Right lobe of liver (tissue), 6 donors: ENCODE results near the gene TRPM3. TPM values are rescaled to one million over a fixed set of nuclear protein-coding genes. Genes with fewer than 3 reads are reported as not detected.

Experiments
- ATAC-seq, 4 donors: fragments of 200-7000 bp; cut with Tn5 transposase; one replicate each; pipeline ENCODE4 v1.9.1; 2020; ENCODE audit warnings: mild to moderate bottlenecking in 4 of 4, moderate library complexity in 4 of 4
- DNase-seq, 3 donors: peaks; one replicate each; pipeline ENCODE4 v3.0.0-alpha.2; 2020
- H3K27ac ChIP-seq, 3 donors: fragments of 200-600 bp; one replicate each; pipeline ENCODE4 v1.8.0; 2022
- H3K27me3 ChIP-seq, 2 donors: fragments of 200-600 bp; one replicate each; pipeline ENCODE4 v1.8.0; 2022
- H3K36me3 ChIP-seq, 4 donors: fragments of 200-600 bp; sonication (generic) in 1 of 4; one replicate each; pipeline versions ENCODE4 v1.5.1 to v1.8.0; 2017 to 2022; ENCODE audit warnings: control low read depth in 1 of 4
- H3K4me1 ChIP-seq, 4 donors: fragments of 200-600 bp; sonication (generic) in 1 of 4; one replicate each; pipeline versions ENCODE4 v1.5.1 to v1.8.0; 2017 to 2022; ENCODE audit warnings: control low read depth in 1 of 4
- H3K4me3 ChIP-seq, 3 donors: fragments of 200-600 bp; one replicate each; pipeline ENCODE4 v1.8.0; 2022
- H3K9me3 ChIP-seq, 4 donors: fragments of 200-600 bp; sonication (generic) in 1 of 4; one replicate each; pipeline versions ENCODE4 v1.5.1 to v1.8.0; 2017 to 2022; ENCODE audit warnings: control low read depth in 1 of 4
- POLR2A ChIP-seq: fragments of 450-650 bp; IDR thresholded peaks from one replicate; pipeline ENCODE4 v1.6.1; 2017; ENCODE audit warnings: antibody characterized with exemption, mild to moderate bottlenecking
- WGBS: methylation state at CpG from one replicate; pipeline ENCODE4 v1.1.6; 2018; ENCODE audit warnings: low coverage, low lambda C conversion rate; ENCODE audit not compliant: insufficient coverage; ENCODE audit errors: missing lambda C conversion rate; 5-methylcytosine and 5-hydroxymethylcytosine counted together
- intact Hi-C, 2 donors: fragments of 100-400 bp; cut with DNase I; formaldehyde crosslinking; loops; one replicate each; pipeline versions ENCODE4 v1.11.2 to v1.14.1; 2022
- total RNA-seq, 6 experiments: library from RNA; depleted of rRNA in 2 of 6; stranded (reverse); fragments of >200 nt in 2 of 6; fragmentation: NEBNext Ultra II Directional in 3 of 6; extraction: Animal tissue kit (Norgen Biotek cat#: 25700) in 3 of 6; gene quantifications; one replicate each; pipeline versions ENCODE4 v1.1.0 to v1.2.4, GENCODE V29; 2016 to 2023
- TF ChIP-seq, protein P1 (sequence below), 4 donors: fragments of 200-600 bp in 3 of 4; fragments of 450-650 bp in 1 of 4; IDR thresholded peaks; one replicate each; pipeline versions ENCODE4 v1.5.1 to v1.8.0; 2016 to 2022; ENCODE audit warnings: antibody characterized with exemption in 4 of 4, mild to moderate bottlenecking in 2 of 4
- donor health status: DM: no; HTN: yes; CAD: no.
- donor health status: DM: no; HTN: no; CAD: no.
- donor health status: DM: no; HTN: no; CAD: no.
- donor health status: DM: no; HTN: yes; CAD: no.
- donor health status: DM: no; HTN: yes; CAD: no.

The TRPM3 gene
- total RNA-seq, 6 experiments from 2014 or later = 0.26 to 0.56 (median 0.39) TPM

DNA sequence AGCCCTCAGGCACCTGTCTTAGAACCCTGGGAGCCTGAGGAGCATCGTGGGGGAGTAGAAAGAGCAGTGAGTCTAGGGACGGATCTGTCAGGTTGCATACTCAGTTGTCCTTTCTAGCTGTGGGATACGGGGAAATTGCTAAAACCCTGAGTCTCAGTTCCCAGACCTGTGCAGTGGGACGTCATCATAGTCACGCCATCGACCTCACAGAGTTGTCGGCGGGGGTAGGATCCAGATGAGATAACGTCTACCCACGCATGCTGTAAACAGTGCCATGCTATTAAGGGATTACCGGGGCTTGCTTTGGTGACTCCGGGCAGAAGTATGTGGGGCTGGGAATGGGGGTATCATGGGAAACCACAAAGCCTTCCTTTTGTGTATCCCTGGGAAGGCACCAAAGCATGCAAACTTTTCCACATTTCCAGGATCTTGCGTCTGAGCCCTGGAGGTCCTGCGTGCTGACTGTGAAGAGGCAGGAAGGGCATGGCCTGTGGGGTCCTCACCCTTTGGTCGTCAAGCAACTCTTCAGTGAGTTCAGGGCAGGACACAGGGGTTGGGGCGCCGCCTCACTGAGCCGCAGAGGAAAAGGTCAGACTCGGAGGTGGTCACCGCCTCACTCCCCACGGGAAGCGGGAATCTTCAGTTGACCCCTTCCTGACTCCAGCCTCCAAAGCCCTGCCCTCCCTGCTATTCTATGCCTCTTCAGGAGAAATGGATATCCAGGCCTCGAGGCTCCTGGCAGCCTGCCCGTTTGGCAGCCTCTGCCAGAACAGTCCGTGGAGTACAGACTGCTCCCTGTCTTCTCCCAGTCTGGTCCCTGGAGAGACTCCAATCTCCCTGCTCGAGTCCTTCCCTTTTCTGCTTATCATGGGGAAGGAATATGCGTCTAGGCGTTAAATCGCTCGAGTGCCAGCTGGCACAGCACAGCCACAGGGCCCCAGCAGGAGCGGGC, 520.1 kb downstream of the TRPM3 start:
- no peaks in the 10 kb centered on the region for H3K36me3 ChIP-seq
- intact Hi-C loops = loop anchor here in 1 of 2 donors (10.0 kb wide), 1 partner anchor 106 kb away; no protein-coding TSS in a partner anchor
- no peak for TF ChIP-seq POLR2A
- TF ChIP-seq, protein P1, sequence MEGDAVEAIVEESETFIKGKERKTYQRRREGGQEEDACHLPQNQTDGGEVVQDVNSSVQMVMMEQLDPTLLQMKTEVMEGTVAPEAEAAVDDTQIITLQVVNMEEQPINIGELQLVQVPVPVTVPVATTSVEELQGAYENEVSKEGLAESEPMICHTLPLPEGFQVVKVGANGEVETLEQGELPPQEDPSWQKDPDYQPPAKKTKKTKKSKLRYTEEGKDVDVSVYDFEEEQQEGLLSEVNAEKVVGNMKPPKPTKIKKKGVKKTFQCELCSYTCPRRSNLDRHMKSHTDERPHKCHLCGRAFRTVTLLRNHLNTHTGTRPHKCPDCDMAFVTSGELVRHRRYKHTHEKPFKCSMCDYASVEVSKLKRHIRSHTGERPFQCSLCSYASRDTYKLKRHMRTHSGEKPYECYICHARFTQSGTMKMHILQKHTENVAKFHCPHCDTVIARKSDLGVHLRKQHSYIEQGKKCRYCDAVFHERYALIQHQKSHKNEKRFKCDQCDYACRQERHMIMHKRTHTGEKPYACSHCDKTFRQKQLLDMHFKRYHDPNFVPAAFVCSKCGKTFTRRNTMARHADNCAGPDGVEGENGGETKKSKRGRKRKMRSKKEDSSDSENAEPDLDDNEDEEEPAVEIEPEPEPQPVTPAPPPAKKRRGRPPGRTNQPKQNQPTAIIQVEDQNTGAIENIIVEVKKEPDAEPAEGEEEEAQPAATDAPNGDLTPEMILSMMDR (IDR thresholded peaks at IDR 0.05) = no peak
- H3K9me3 ChIP-seq = no peaks in the 10 kb centered on the region
- DNase-seq (peak; percentile 81 to 94 (median 89)), ATAC-seq (peak; percentile 80 to 88 (median 87))
- peaks cover 0 to 8% (median 3%) of the 10 kb centered on the region in 4 donors for H3K4me1 ChIP-seq
- WGBS = 22% methylated on average over 11 of the region's 31 CpGs
- H3K4me3 ChIP-seq = peak overlapping the region in 1 of 3 donors; percentile 3
- no peaks in the 10 kb centered on the region for H3K27me3 ChIP-seq
- peak overlapping the region; percentile 10 to 68 (median 53) for H3K27ac ChIP-seq

DNA sequence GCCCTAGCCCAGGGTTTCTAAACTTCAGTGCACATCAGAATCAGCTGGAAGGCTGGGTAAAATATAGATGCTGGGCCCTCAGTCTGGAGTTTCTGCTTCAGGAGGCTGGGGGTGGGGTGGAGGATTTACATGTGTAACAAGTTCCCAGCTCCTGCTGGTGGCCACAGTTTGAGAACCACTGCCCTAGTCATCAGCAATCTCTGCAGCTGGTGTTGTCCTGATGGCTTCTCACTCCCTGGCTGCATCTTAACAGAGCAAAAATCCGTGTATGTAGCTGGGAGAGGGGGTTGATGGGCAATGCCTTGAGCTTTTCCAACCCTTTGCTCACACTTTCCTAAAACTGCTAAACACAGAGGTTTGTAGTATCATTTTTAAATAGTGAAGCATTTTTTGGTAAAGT, 520.9 kb downstream of the TRPM3 start:
- DNase-seq (no peak), ATAC-seq (no peak)
- peaks cover 0 to 8% (median 3%) of the 10 kb centered on the region in 4 donors for H3K4me1 ChIP-seq
- no peak overlapping the region for H3K4me3 ChIP-seq
- peak overlapping the region; percentile 10 to 68 (median 53) for H3K27ac ChIP-seq
- intact Hi-C loops = loop anchor here in 1 of 2 donors (10.0 kb wide), 1 partner anchor 106 kb away; no protein-coding TSS in a partner anchor
- H3K27me3 ChIP-seq = no peaks in the 10 kb centered on the region
- no CpG with 5 or more reads among the region's 1 CpG for WGBS
- no peaks in the 10 kb centered on the region for H3K36me3 ChIP-seq
- TF ChIP-seq POLR2A = no peak
- TF ChIP-seq, protein P1 (IDR thresholded peaks at IDR 0.05) = no peak
- no peaks in the 10 kb centered on the region for H3K9me3 ChIP-seq

DNA sequence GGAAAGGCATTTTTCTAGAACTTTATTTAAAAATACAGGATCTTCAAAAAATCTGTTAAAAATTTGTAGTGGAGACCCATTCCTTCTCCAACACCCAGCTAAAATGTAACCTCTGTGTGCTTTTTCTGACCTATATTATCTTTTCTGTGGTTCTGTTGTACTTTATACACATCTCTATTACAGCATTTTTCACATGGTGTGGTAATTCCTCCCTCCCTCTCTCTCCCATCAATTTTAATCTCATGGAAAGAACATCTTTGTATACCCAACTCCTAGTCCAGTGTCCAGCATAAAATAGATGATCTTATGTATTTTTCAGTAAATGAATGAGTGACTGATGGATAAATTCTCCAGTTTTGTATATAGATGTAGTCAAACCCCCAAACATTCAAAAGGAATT, 523.5 kb downstream of the TRPM3 start:
- no peak overlapping the region for H3K27ac ChIP-seq
- H3K36me3 ChIP-seq = no peaks in the 10 kb centered on the region
- peaks cover 0 to 8% (median 3%) of the 10 kb centered on the region in 4 donors for H3K4me1 ChIP-seq
- H3K27me3 ChIP-seq = no peaks in the 10 kb centered on the region
- intact Hi-C loops = no loop called here
- H3K9me3 ChIP-seq = no peaks in the 10 kb centered on the region
- TF ChIP-seq POLR2A = no peak
- TF ChIP-seq, protein P1 (IDR thresholded peaks at IDR 0.05) = no peak
- ATAC-seq = no peak
- H3K4me3 ChIP-seq = no peak overlapping the region
- no peak for DNase-seq

DNA sequence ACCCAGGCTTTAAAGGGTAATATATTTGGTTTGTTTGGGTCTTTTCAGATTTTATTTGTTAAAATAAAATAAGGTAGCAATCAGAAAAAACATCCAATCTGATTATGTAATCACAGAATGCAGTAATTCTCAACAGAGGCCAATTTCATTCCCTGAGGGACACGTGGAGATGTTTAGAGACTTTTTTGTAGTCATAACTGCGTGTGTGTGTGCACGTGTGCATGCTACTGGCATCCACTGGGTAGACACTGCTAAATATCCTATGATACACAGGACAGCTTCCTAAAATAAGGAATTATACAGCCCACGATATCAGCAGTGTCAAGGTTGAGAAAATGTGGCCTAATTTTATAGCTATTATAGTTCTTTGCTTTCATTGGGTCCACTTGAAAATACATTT, 526.2 kb downstream of the TRPM3 start:
- no peaks in the 10 kb centered on the region for H3K36me3 ChIP-seq
- TF ChIP-seq POLR2A = no peak
- TF ChIP-seq, protein P1 (IDR thresholded peaks at IDR 0.05) = no peak
- 76% methylated on average over 3 of the region's 4 CpGs for WGBS
- ATAC-seq = no peak
- no peaks in the 10 kb centered on the region for H3K4me1 ChIP-seq
- no peak overlapping the region for H3K4me3 ChIP-seq
- H3K9me3 ChIP-seq = no peaks in the 10 kb centered on the region
- H3K27ac ChIP-seq = no peak overlapping the region
- intact Hi-C loops = no loop called here
- no peak for DNase-seq
- H3K27me3 ChIP-seq = no peaks in the 10 kb centered on the region
